ENCODE measurements around the gene CHSY3.

CHSY3 gene

DNA sequence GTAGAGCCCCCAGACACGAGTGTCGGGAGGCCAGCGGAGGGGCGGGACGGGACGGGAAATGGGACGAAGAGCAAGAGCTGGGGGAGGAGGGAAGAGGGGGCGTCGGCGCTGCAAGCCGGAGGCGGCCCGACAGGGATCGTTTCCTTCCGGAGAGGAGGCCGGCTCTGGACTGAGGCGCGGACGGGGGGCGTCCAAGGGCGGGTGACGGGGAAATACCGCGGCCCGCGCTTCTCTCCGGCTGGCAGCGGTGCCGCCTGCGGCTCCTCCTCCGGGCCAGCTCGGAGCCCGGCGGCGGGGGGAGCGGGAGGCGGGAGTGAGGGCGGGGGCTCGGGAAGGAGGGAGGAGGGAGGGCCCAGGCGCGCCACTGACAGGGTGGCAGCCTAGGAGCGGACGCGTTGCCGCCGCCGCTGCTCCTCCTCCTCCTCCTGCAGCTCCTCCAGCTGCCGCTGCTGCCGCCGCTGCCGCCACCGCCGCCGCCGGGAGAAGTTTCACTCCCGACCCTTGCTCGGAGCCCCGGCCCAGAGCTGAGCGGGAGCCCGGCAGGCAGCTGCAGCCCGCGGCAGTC lies at the start of gene CHSY3 (continued):
- TF ChIP-seq ZNF280D (tag by site-specific recombination; IDR thresholded peaks at IDR 0.05): no peak
- peak; percentile 86 for TF ChIP-seq ZFHX2 (tag by site-specific recombination; conservative IDR thresholded peaks at IDR 0.05)
- TF ChIP-seq ZBTB48 (tag by site-specific recombination; IDR thresholded peaks at IDR 0.05): no peak
- no peak for TF ChIP-seq ZXDB (tag by site-specific recombination; IDR thresholded peaks at IDR 0.05)
- no peak for TF ChIP-seq ZNF23 (tag by site-specific recombination; IDR thresholded peaks at IDR 0.05; ENCODE audit: borderline replicate concordance)
- TF ChIP-seq, protein P1, sequence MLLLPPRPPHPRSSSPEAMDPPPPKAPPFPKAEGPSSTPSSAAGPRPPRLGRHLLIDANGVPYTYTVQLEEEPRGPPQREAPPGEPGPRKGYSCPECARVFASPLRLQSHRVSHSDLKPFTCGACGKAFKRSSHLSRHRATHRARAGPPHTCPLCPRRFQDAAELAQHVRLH (tag by site-specific recombination; IDR thresholded peaks at IDR 0.05): no peak
- TF ChIP-seq, protein P2, sequence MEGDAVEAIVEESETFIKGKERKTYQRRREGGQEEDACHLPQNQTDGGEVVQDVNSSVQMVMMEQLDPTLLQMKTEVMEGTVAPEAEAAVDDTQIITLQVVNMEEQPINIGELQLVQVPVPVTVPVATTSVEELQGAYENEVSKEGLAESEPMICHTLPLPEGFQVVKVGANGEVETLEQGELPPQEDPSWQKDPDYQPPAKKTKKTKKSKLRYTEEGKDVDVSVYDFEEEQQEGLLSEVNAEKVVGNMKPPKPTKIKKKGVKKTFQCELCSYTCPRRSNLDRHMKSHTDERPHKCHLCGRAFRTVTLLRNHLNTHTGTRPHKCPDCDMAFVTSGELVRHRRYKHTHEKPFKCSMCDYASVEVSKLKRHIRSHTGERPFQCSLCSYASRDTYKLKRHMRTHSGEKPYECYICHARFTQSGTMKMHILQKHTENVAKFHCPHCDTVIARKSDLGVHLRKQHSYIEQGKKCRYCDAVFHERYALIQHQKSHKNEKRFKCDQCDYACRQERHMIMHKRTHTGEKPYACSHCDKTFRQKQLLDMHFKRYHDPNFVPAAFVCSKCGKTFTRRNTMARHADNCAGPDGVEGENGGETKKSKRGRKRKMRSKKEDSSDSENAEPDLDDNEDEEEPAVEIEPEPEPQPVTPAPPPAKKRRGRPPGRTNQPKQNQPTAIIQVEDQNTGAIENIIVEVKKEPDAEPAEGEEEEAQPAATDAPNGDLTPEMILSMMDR (tag by site-specific recombination; IDR thresholded peaks at IDR 0.05): no peak
- no peak for TF ChIP-seq TCF7L2 (IDR thresholded peaks at IDR 0.05; ENCODE audit: borderline replicate concordance, low read depth, low read length)
- no peak for TF ChIP-seq ZNF18 (tag by site-specific recombination; IDR thresholded peaks at IDR 0.05)
- TF ChIP-seq, protein P3, sequence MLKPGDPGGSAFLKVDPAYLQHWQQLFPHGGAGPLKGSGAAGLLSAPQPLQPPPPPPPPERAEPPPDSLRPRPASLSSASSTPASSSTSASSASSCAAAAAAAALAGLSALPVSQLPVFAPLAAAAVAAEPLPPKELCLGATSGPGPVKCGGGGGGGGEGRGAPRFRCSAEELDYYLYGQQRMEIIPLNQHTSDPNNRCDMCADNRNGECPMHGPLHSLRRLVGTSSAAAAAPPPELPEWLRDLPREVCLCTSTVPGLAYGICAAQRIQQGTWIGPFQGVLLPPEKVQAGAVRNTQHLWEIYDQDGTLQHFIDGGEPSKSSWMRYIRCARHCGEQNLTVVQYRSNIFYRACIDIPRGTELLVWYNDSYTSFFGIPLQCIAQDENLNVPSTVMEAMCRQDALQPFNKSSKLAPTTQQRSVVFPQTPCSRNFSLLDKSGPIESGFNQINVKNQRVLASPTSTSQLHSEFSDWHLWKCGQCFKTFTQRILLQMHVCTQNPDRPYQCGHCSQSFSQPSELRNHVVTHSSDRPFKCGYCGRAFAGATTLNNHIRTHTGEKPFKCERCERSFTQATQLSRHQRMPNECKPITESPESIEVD (tag by site-specific recombination; IDR thresholded peaks at IDR 0.05): no peak
- no peak for TF ChIP-seq ZNF785 (tag by site-specific recombination; IDR thresholded peaks at IDR 0.05)
- TF ChIP-seq RBAK (tag by site-specific recombination; IDR thresholded peaks at IDR 0.05): no peak
- peak; percentile 44; the same call in 1 of the 2 replicates for TF ChIP-seq ZNF76 (tag by site-specific recombination; IDR thresholded peaks at IDR 0.05; ENCODE audit: borderline replicate concordance, low read depth)
- peak; percentile 8; the same call in 1 of the 2 replicates for TF ChIP-seq ZNF391 (tag by site-specific recombination; IDR thresholded peaks at IDR 0.05; ENCODE audit: borderline replicate concordance, low read depth)
- TF ChIP-seq ZNF433 (tag by site-specific recombination; IDR thresholded peaks at IDR 0.05; ENCODE audit: low read depth): no peak
- TF ChIP-seq ZNF2 (tag by site-specific recombination; IDR thresholded peaks at IDR 0.05): no peak
- no peak for TF ChIP-seq BCL11B (tag by site-specific recombination; IDR thresholded peaks at IDR 0.05; ENCODE audit: low read depth)
- TF ChIP-seq ZNF792 (tag by site-specific recombination; IDR thresholded peaks at IDR 0.05): no peak
- TF ChIP-seq GLIS2 (tag by site-specific recombination; IDR thresholded peaks at IDR 0.05): peak; percentile 58
- TF ChIP-seq ZNF26 (tag by site-specific recombination; IDR thresholded peaks at IDR 0.05): no peak
- TF ChIP-seq, protein P4, sequence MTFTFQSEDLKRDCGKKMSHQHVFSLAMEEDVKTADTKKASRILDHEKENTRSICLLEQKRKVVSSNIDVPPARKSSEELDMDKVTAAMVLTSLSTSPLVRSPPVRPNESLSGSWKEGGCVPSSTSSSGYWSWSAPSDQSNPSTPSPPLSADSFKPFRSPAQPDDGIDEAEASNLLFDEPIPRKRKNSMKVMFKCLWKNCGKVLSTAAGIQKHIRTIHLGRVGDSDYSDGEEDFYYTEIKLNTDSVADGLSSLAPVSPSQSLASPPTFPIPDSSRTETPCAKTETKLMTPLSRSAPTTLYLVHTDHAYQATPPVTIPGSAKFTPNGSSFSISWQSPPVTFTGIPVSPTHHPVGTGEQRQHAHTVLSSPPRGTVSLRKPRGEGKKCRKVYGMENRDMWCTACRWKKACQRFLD (tag by site-specific recombination; IDR thresholded peaks at IDR 0.05): no peak
- TF ChIP-seq, protein P5, sequence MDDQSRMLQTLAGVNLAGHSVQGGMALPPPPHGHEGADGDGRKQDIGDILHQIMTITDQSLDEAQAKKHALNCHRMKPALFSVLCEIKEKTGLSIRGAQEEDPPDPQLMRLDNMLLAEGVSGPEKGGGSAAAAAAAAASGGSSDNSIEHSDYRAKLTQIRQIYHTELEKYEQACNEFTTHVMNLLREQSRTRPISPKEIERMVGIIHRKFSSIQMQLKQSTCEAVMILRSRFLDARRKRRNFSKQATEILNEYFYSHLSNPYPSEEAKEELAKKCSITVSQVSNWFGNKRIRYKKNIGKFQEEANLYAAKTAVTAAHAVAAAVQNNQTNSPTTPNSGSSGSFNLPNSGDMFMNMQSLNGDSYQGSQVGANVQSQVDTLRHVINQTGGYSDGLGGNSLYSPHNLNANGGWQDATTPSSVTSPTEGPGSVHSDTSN (CRISPR knock-in tag; IDR thresholded peaks at IDR 0.05): no peak
- no peak for TF ChIP-seq ZNF324 (tag by site-specific recombination; IDR thresholded peaks at IDR 0.05)
- TF ChIP-seq ZNF426 (tag by site-specific recombination; IDR thresholded peaks at IDR 0.05): no peak
- 0 out of 2 replicates have a peak, but pooled peaks have one; percentile 30 for TF ChIP-seq ZNF843 (tag by site-specific recombination; IDR thresholded peaks at IDR 0.05)
- no peak for TF ChIP-seq ZNF16 (tag by site-specific recombination; IDR thresholded peaks at IDR 0.05; ENCODE audit: low read depth)
- 0 out of 2 replicates have a peak, but pooled peaks have one; percentile 16 for TF ChIP-seq ZNF561 (tag by site-specific recombination; IDR thresholded peaks at IDR 0.05; ENCODE audit: borderline replicate concordance)
- no peak for TF ChIP-seq ZNF169 (tag by site-specific recombination; IDR thresholded peaks at IDR 0.05)

Measured in HEK293 (cell line).